B cell (primary cell): Measurements from ENCODE around the gene CNTNAP1. TPM values are rescaled to one million over a fixed set of nuclear protein-coding genes. Genes with fewer than 3 reads are reported as not detected.

Experiments used
- ATAC-seq: fragments of 200-7000 bp; cut with Tn5 transposase; one replicate; pipeline ENCODE4 v1.10.0; 2021; ENCODE audit warnings: low read depth, mild to moderate bottlenecking, moderate number of reproducible peaks, moderate library complexity
- CTCF ChIA-PET: fragments of 350-600 bp; sonication (Branson Sonifier 250); formaldehyde crosslinking; loops from one replicate; lab custom pipeline; 2021; ENCODE audit warnings: antibody characterized with exemption, inconsistent platforms; lab: Charles Lee
- POLR2A ChIA-PET: fragments of 350-600 bp; sonication (Branson Sonifier 250); formaldehyde crosslinking; loops from one replicate; lab custom pipeline; 2021; ENCODE audit warnings: antibody characterized with exemption; lab: Charles Lee
- DNase-seq: peaks from one replicate; pipeline ENCODE4 v3.0.0; 2013
- H2AFZ ChIP-seq: 2 replicates; pipeline ENCODE4 v1.6.1; 2012; ENCODE audit warnings: mild to moderate bottlenecking, low read depth, low read length; ENCODE audit not compliant: insufficient read depth, poor library complexity, severe bottlenecking
- H3K27ac ChIP-seq, 2 donors: 1 replicate in 1 of 2; 2 replicates in 1 of 2; pipeline ENCODE4 v1.5.1; 2012 to 2013; ENCODE audit warnings: low read length in 2 of 2, mild to moderate bottlenecking in 2 of 2, moderate library complexity in 1 of 2
- H3K27me3 ChIP-seq, 4 experiments: fragments of 200-600 bp in 1 of 4; sonication (generic) in 1 of 4; replicated peaks in 1 of 4; 1 replicate in 2 of 4; 2 replicates in 2 of 4; pipeline versions ENCODE4 v1.6.1 to v1.7.0; 2013 to 2016; ENCODE audit warnings: low read length in 3 of 4, mild to moderate bottlenecking in 2 of 4, mixed read lengths in 1 of 4, moderate library complexity in 1 of 4; ENCODE audit not compliant: insufficient read depth in 4 of 4, control insufficient read depth in 3 of 4; ENCODE audit errors: control extremely low read depth in 1 of 4
- H3K36me3 ChIP-seq, 2 experiments: replicated peaks in 1 of 2; 1 replicate in 1 of 2; 2 replicates in 1 of 2; pipeline versions ENCODE4 v1.6.1 to v1.7.1; 2013; ENCODE audit warnings: low read length in 1 of 2; ENCODE audit not compliant: insufficient read depth in 2 of 2, control insufficient read depth in 1 of 2; ENCODE audit errors: control extremely low read depth in 1 of 2, extremely low read depth in 1 of 2
- H3K4me1 ChIP-seq, 2 donors: fragments of 200-600 bp in 1 of 2; sonication (generic) in 1 of 2; 1 replicate in 1 of 2; 2 replicates in 1 of 2; pipeline versions ENCODE4 v1.5.1 to v1.6.1; 2013 to 2017; ENCODE audit warnings: low read length in 2 of 2; ENCODE audit not compliant: control insufficient read depth in 2 of 2, insufficient read depth in 2 of 2
- H3K4me2 ChIP-seq: replicated peaks from 2 replicates; pipeline ENCODE3; 2012; ENCODE audit warnings: mild to moderate bottlenecking, low read depth, low read length; ENCODE audit not compliant: poor library complexity, severe bottlenecking
- H3K4me3 ChIP-seq, 5 experiments: fragments of 200-600 bp in 1 of 5; sonication (generic) in 1 of 5; 1 replicate in 3 of 5; 2 replicates in 2 of 5; pipeline versions ENCODE4 v1.5.1 to v1.7.0; 2011 to 2016; ENCODE audit warnings: low read length in 4 of 5, mild to moderate bottlenecking in 4 of 5, low read depth in 2 of 5, control low read depth in 1 of 5, moderate library complexity in 1 of 5; ENCODE audit not compliant: insufficient read depth in 1 of 5; ENCODE audit errors: control extremely low read depth in 1 of 5, extremely low read depth in 1 of 5
- H3K79me2 ChIP-seq: fragments of 200-600 bp; sonication (generic); one replicate; pipeline ENCODE4 v1.6.0; 2016; ENCODE audit warnings: low read length; ENCODE audit not compliant: control insufficient read depth, insufficient read depth
- H3K9ac ChIP-seq: fragments of 200-600 bp; sonication (generic); 2 replicates; pipeline ENCODE4 v1.6.1; 2017; ENCODE audit warnings: mild to moderate bottlenecking, low read length, moderate library complexity
- H3K9me3 ChIP-seq, 3 donors: one replicate each; pipeline versions ENCODE4 v1.6.1 to v1.7.1; 2013; ENCODE audit warnings: low read length in 2 of 3; ENCODE audit not compliant: control insufficient read depth in 2 of 3, insufficient read depth in 1 of 3; ENCODE audit errors: control extremely low read depth in 1 of 3
- H4K20me1 ChIP-seq: 2 replicates; pipeline ENCODE4 v1.6.0; 2012; ENCODE audit warnings: mild to moderate bottlenecking, low read length; ENCODE audit not compliant: insufficient read depth, control insufficient read depth, poor library complexity, severe bottlenecking
- H3K27ac Mint-ChIP-seq: one replicate; pipeline ENCODE4 v1.8.0; 2021; ENCODE audit warnings: mixed read lengths
- H3K27me3 Mint-ChIP-seq: one replicate; pipeline ENCODE4 v1.8.0; 2021; ENCODE audit warnings: mixed read lengths
- H3K4me1 Mint-ChIP-seq: one replicate; pipeline ENCODE4 v1.8.0; 2021; ENCODE audit warnings: mixed read lengths
- H3K4me3 Mint-ChIP-seq: one replicate; pipeline ENCODE4 v1.8.0; 2021; ENCODE audit warnings: mixed read lengths
- H3K9me3 Mint-ChIP-seq: one replicate; pipeline ENCODE4 v1.8.0; 2022; ENCODE audit warnings: mixed read lengths; ENCODE audit not compliant: insufficient read depth
- EZH2 ChIP-seq: IDR thresholded peaks from 2 replicates; pipeline ENCODE4 v1.6.1; 2012; ENCODE audit warnings: borderline replicate concordance, low read depth, mild to moderate bottlenecking, moderate library complexity, low read length; ENCODE audit not compliant: insufficient read depth, poor library complexity, severe bottlenecking
- WGBS: methylation state at CpG from one replicate; pipeline ENCODE4 v1.1.5; 2013; ENCODE audit warnings: missing lambda C conversion rate; ENCODE audit not compliant: insufficient coverage; 5-methylcytosine and 5-hydroxymethylcytosine counted together
- intact Hi-C: fragments of 100-400 bp; cut with micrococcal nuclease; formaldehyde crosslinking; loops from one replicate; pipeline ENCODE4 v1.10.0; 2022
- polyA plus RNA-seq: library from polyadenylated mRNA; depleted of rRNA; stranded (reverse); fragments of >200 nt; gene quantifications from 2 replicates; pipeline ENCODE4 v1.2.3, GENCODE V29; 2012
- total RNA-seq, 2 donors: library from RNA; stranded (reverse); fragments of 120-200 nt in 1 of 2; gene quantifications; 1 replicate in 1 of 2; 2 replicates in 1 of 2; pipeline versions ENCODE4 v1.2.3 to v1.2.4, GENCODE V29; 2013 to 2022
- TF ChIP-seq, protein P1 (sequence below): fragments of 200-600 bp; IDR thresholded peaks from one replicate; pipeline ENCODE4 v1.8.0; 2022; ENCODE audit warnings: antibody characterized with exemption, mild to moderate bottlenecking

The CNTNAP1 gene
- total and polyA plus RNA-seq, 2 donors (not counting 1 experiment from before 2014, with no cell fraction given): 3.5 to 4.7 TPM

GRCh38 chr17:42685831-42686230 is 3.5 kb downstream of the CNTNAP1 start:
- ATAC-seq (no peak), DNase-seq (no peak)
- TF ChIP-seq EZH2: no peak
- TF ChIP-seq, protein P1, sequence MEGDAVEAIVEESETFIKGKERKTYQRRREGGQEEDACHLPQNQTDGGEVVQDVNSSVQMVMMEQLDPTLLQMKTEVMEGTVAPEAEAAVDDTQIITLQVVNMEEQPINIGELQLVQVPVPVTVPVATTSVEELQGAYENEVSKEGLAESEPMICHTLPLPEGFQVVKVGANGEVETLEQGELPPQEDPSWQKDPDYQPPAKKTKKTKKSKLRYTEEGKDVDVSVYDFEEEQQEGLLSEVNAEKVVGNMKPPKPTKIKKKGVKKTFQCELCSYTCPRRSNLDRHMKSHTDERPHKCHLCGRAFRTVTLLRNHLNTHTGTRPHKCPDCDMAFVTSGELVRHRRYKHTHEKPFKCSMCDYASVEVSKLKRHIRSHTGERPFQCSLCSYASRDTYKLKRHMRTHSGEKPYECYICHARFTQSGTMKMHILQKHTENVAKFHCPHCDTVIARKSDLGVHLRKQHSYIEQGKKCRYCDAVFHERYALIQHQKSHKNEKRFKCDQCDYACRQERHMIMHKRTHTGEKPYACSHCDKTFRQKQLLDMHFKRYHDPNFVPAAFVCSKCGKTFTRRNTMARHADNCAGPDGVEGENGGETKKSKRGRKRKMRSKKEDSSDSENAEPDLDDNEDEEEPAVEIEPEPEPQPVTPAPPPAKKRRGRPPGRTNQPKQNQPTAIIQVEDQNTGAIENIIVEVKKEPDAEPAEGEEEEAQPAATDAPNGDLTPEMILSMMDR: no peak
- Histone ChIP-seq H3K9me3 (peaks cover 0 to 7% (median 0%) of the 10 kb centered on the region in 3 donors), H3K4me1 (peaks cover 27 to 28% of the 10 kb centered on the region in 2 donors), H4K20me1 (peaks cover 6% of the 10 kb centered on the region), H3K79me2 (no peaks in the 10 kb centered on the region), H3K27ac (no peak overlapping the region), H3K4me2 (no peak overlapping the region), H3K9ac (no peak overlapping the region), H3K36me3 (no peaks in the 10 kb centered on the region), H3K27me3 (peaks cover 0 to 19% (median 10%) of the 10 kb centered on the region in 4 experiments), H2AFZ (no peak overlapping the region), H3K4me3 (no peak overlapping the region)
- H3K9me3 Mint-ChIP-seq: no peaks in the 10 kb centered on the region
- intact Hi-C loops: no loop called here
- H3K4me1 Mint-ChIP-seq: peaks cover 25% of the 10 kb centered on the region
- WGBS: 95% methylated on average over 14 of the region's 14 CpGs
- no peak overlapping the region for H3K27ac Mint-ChIP-seq
- POLR2A ChIA-PET: no interaction called here
- H3K4me3 Mint-ChIP-seq: no peak overlapping the region
- H3K27me3 Mint-ChIP-seq: no peaks in the 10 kb centered on the region
- CTCF ChIA-PET: interaction anchor here (1.0 kb wide), 1 partner anchor 12 kb away, joined by 4 read pairs; no protein-coding TSS in a partner anchor

DNA sequence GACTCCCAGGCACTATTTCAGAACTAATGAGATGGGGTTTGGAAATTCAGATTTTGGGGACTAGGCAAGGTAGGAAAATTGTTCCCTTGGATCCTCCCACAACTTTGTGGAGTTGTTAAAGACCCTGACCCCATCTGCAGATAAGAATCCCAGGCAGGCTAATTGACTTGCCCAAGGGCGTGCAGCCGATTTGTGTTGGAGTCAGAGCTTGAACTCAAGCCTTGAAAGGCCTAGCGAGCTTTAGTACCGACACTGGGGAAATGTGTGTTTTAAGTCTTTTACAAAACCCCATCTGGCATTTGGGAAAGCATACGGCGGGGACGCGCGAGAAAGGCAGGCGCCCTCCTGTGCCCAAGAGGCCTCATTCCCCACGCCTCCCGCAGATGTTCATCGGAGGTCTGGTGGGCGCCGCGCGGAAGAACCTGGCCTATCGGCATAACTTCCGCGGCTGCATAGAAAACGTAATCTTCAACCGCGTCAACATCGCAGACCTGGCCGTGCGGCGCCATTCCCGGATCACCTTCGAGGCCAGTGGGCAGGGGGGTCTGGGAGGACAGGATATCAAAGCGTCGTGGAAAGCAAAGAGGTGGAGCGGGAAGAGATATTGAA is 4.3 kb downstream of the CNTNAP1 start:
- Histone ChIP-seq H2AFZ (no peak overlapping the region), H3K9me3 (peaks cover 0 to 7% (median 0%) of the 10 kb centered on the region in 3 donors), H3K4me1 (peaks cover 22% of the 10 kb centered on the region in 2 donors), H3K27ac (no peak overlapping the region), H3K4me2 (no peak overlapping the region), H3K27me3 (peaks cover 0 to 13% (median 6%) of the 10 kb centered on the region in 4 experiments), H3K79me2 (no peaks in the 10 kb centered on the region), H3K4me3 (no peak overlapping the region), H3K9ac (no peak overlapping the region), H4K20me1 (peaks cover 3% of the 10 kb centered on the region), H3K36me3 (no peaks in the 10 kb centered on the region)
- ChIA-PET CTCF (no interaction called here), POLR2A (no interaction called here)
- no peak overlapping the region for H3K27ac Mint-ChIP-seq
- no peaks in the 10 kb centered on the region for H3K27me3 Mint-ChIP-seq
- intact Hi-C loops: no loop called here
- ATAC-seq: no peak
- H3K9me3 Mint-ChIP-seq: no peaks in the 10 kb centered on the region
- H3K4me1 Mint-ChIP-seq: peaks cover 20% of the 10 kb centered on the region
- no peak for TF ChIP-seq EZH2
- TF ChIP-seq, protein P1: no peak
- WGBS: 95% methylated on average over 30 of the region's 32 CpGs
- DNase-seq: no peak
- no peak overlapping the region for H3K4me3 Mint-ChIP-seq
